MG63 (cell line): ENCODE data around the gene DNAI4. TPM values are rescaled to one million over a fixed set of nuclear protein-coding genes. Genes with fewer than 3 reads are reported as not detected.
"Not testable (repeated sequence)": the region's sequence is repeated elsewhere in the genome, so short reads cannot be mapped to it uniquely, and the experiment has no call there.

Experiments
- DNase-seq: peaks from one replicate; pipeline ENCODE4 v3.0.0-alpha.2; 2020
- H3K27me3 ChIP-seq: fragments of 250-450 bp; sonication (Bioruptor Pico); 2 replicates; pipeline ENCODE4 v1.5.1; 2020; ENCODE audit warnings: mild to moderate bottlenecking, moderate library complexity
- H3K36me3 ChIP-seq: fragments of 250-450 bp; sonication (Bioruptor Pico); 2 replicates; pipeline ENCODE4 v1.5.1; 2020; ENCODE audit warnings: mild to moderate bottlenecking, moderate library complexity
- H3K4me3 ChIP-seq: fragments of 250-450 bp; sonication (Bioruptor Pico); 2 replicates; pipeline ENCODE4 v1.5.1; 2020; ENCODE audit warnings: mild to moderate bottlenecking, moderate library complexity
- H3K9me3 ChIP-seq: fragments of 250-450 bp; sonication (Bioruptor Pico); 2 replicates; pipeline ENCODE4 v1.5.1; 2020; ENCODE audit warnings: mild to moderate bottlenecking, moderate library complexity
- total RNA-seq: library from RNA; depleted of rRNA; stranded (reverse); fragments of >200 nt; shearing (Covaris generic); gene quantifications from 2 replicates; pipeline ENCODE4 v1.2.3, GENCODE V29; 2014; ENCODE audit warnings: low replicate concordance

Gene DNAI4
- total RNA-seq, 1 experiment from 2014 or later: 0.10 TPM

- peak overlapping the region; percentile 79 for H3K4me3 ChIP-seq
- DNase-seq: no peak
- peaks cover 3% of the 10 kb centered on the region for H3K36me3 ChIP-seq
- no peaks in the 10 kb centered on the region for H3K9me3 ChIP-seq
- no peaks in the 10 kb centered on the region for H3K27me3 ChIP-seq
Observed at GRCh38 chr1:66931590-66931989, 6.9 kb upstream of the DNAI4 start.

- Histone ChIP-seq H3K4me3 (peak overlapping the region; percentile 79), H3K9me3 (no peaks in the 10 kb centered on the region), H3K27me3 (no peaks in the 10 kb centered on the region), H3K36me3 (peaks cover 5% of the 10 kb centered on the region)
- no peak for DNase-seq
Observed at GRCh38 chr1:66930823-66931174, 6.1 kb upstream of the DNAI4 start.

GRCh38 chr1:66929999-66930822 is 5.6 kb upstream of the DNAI4 start:
- peak overlapping the region; percentile 79 for H3K4me3 ChIP-seq
- H3K27me3 ChIP-seq: no peaks in the 10 kb centered on the region
- H3K9me3 ChIP-seq: no peaks in the 10 kb centered on the region
- peak; percentile 96 for DNase-seq
- H3K36me3 ChIP-seq: peaks cover 5% of the 10 kb centered on the region

- DNase-seq: no peak
- no peaks in the 10 kb centered on the region for H3K27me3 ChIP-seq
- H3K9me3 ChIP-seq: no peaks in the 10 kb centered on the region
- H3K4me3 ChIP-seq: peak overlapping the region; percentile 79
- H3K36me3 ChIP-seq: peaks cover 5% of the 10 kb centered on the region
Observed at GRCh38 chr1:66929691-66929998, 5.0 kb upstream of the DNAI4 start.

- peaks cover 5% of the 10 kb centered on the region for H3K36me3 ChIP-seq
- DNase-seq: no peak
- peak overlapping the region; percentile 79 for H3K4me3 ChIP-seq
- no peaks in the 10 kb centered on the region for H3K27me3 ChIP-seq
- H3K9me3 ChIP-seq: no peaks in the 10 kb centered on the region
Observed at GRCh38 chr1:66929146-66929688, 4.6 kb upstream of the DNAI4 start.

- Histone ChIP-seq H3K4me3 (no peak overlapping the region), H3K27me3 (no peaks in the 10 kb centered on the region), H3K36me3 (peaks cover 5% of the 10 kb centered on the region), H3K9me3 (no peaks in the 10 kb centered on the region)
- no peak for DNase-seq
Observed at GRCh38 chr1:66927528-66927927, 2.9 kb upstream of the DNAI4 start.

GRCh38 chr1:66925944-66926343 is 1.3 kb upstream of the DNAI4 start:
- Histone ChIP-seq H3K4me3 (peak overlapping the region; percentile 88), H3K36me3 (peaks cover 5% of the 10 kb centered on the region)
- DNase-seq: no peak

GRCh38 chr1:66925558-66925910 is 878 bp upstream of the DNAI4 start:
- no peak for DNase-seq
- Histone ChIP-seq H3K27me3 (no peaks in the 10 kb centered on the region), H3K9me3 (no peaks in the 10 kb centered on the region), H3K36me3 (peaks cover 5% of the 10 kb centered on the region), H3K4me3 (peak overlapping the region; percentile 88)

More at GRCh38 chr1:66925944-66926343, 1.3 kb upstream of the DNAI4 start:
- Histone ChIP-seq H3K27me3 (no peaks in the 10 kb centered on the region), H3K9me3 (no peaks in the 10 kb centered on the region)

- no peak overlapping the region for H3K4me3 ChIP-seq
Observed at GRCh38 chr1:66920543-66920942, 4.1 kb downstream of the DNAI4 start.

GRCh38 chr1:66919828-66920227 is 4.8 kb downstream of the DNAI4 start:
- DNase-seq: no peak
- Histone ChIP-seq H3K4me3 (no peak overlapping the region), H3K9me3 (no peaks in the 10 kb centered on the region), H3K27me3 (no peaks in the 10 kb centered on the region), H3K36me3 (no peaks in the 10 kb centered on the region)

More at GRCh38 chr1:66920543-66920942, 4.1 kb downstream of the DNAI4 start:
- no peaks in the 10 kb centered on the region for H3K9me3 ChIP-seq
- DNase-seq: no peak
- H3K27me3 ChIP-seq: no peaks in the 10 kb centered on the region
- no peaks in the 10 kb centered on the region for H3K36me3 ChIP-seq

- H3K4me3 ChIP-seq: no peak overlapping the region
- H3K9me3 ChIP-seq: no peaks in the 10 kb centered on the region
- no peaks in the 10 kb centered on the region for H3K36me3 ChIP-seq
- DNase-seq: no peak
- H3K27me3 ChIP-seq: no peaks in the 10 kb centered on the region
Observed at GRCh38 chr1:66919063-66919462, 5.6 kb downstream of the DNAI4 start.

- DNase-seq: no peak
- Histone ChIP-seq H3K9me3 (no peaks in the 10 kb centered on the region), H3K4me3 (no peak overlapping the region), H3K36me3 (no peaks in the 10 kb centered on the region), H3K27me3 (no peaks in the 10 kb centered on the region)
Observed at GRCh38 chr1:66917476-66917875, 7.2 kb downstream of the DNAI4 start.

GRCh38 chr1:66916320-66916719 is 8.3 kb downstream of the DNAI4 start:
- no peak for DNase-seq
- H3K27me3 ChIP-seq: no peaks in the 10 kb centered on the region

GRCh38 chr1:66915203-66915602 is 9.5 kb downstream of the DNAI4 start:
- H3K4me3 ChIP-seq, H3K27me3 ChIP-seq, DNase-seq, H3K36me3 ChIP-seq, H3K9me3 ChIP-seq: not testable (repeated sequence)

More at GRCh38 chr1:66916320-66916719, 8.3 kb downstream of the DNAI4 start:
- Histone ChIP-seq H3K36me3 (no peaks in the 10 kb centered on the region), H3K9me3 (no peaks in the 10 kb centered on the region; the same call in 1 of the 2 replicates), H3K4me3 (no peak overlapping the region)

GRCh38 chr1:66893712-66894111 is 30.9 kb downstream of the DNAI4 start:
- Histone ChIP-seq H3K9me3 (no peaks in the 10 kb centered on the region), H3K36me3 (no peaks in the 10 kb centered on the region), H3K4me3 (no peak overlapping the region), H3K27me3 (no peaks in the 10 kb centered on the region)
- DNase-seq: no peak

- H3K4me3 ChIP-seq: no peak overlapping the region
- no peaks in the 10 kb centered on the region for H3K27me3 ChIP-seq
- H3K36me3 ChIP-seq: no peaks in the 10 kb centered on the region
- DNase-seq: no peak
- no peaks in the 10 kb centered on the region for H3K9me3 ChIP-seq
Observed at GRCh38 chr1:66890621-66891020, 34.0 kb downstream of the DNAI4 start.

- H3K4me3 ChIP-seq: no peak overlapping the region
- H3K36me3 ChIP-seq: no peaks in the 10 kb centered on the region
- no peaks in the 10 kb centered on the region for H3K9me3 ChIP-seq
- no peak for DNase-seq
- no peaks in the 10 kb centered on the region for H3K27me3 ChIP-seq
Observed at GRCh38 chr1:66889030-66889429, 35.6 kb downstream of the DNAI4 start.

GRCh38 chr1:66876664-66877063 is 48.0 kb downstream of the DNAI4 start:
- Histone ChIP-seq H3K36me3 (no peaks in the 10 kb centered on the region), H3K9me3 (peaks cover 10% of the 10 kb centered on the region), H3K4me3 (no peak overlapping the region), H3K27me3 (no peaks in the 10 kb centered on the region)
- DNase-seq: no peak
